ENCODE measurements around the gene MED16.
A peak's percentile ranks its signal among the peaks of the same experiment; 100 is the strongest.
"Not testable (repeated sequence)": the region's sequence is repeated elsewhere in the genome, so short reads cannot be mapped to it uniquely, and the experiment has no call there.

MED16 gene

DNA sequence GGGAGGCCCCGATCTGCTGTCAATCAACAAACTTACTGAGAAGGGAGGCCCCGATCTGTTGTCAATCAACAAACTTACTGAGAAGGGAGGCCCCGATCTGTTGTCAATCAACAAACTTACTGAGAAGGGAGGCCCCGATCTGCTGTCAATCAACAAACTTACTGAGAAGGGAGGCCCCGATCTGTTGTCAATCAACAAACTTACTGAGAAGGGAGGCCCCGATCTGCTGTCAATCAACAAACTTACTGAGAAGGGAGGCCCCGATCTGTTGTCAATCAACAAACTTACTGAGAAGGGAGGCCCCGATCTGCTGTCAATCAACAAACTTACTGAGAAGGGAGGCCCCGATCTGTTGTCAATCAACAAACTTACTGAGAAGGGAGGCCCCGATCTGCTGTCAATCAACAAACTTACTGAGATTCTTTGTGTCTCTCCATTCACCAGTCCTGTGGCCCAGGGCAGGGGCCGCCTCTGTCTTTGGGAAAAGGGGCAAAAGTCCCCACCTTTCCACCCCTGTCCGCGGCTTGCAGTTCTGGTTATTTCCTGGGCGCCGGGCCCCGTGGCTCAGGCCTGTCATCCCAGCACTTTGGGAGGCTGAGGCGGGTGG, 39.3 kb downstream of the MED16 start:
- DNase-seq (ENCODE audit: low spot score): not testable (repeated sequence)

DNA sequence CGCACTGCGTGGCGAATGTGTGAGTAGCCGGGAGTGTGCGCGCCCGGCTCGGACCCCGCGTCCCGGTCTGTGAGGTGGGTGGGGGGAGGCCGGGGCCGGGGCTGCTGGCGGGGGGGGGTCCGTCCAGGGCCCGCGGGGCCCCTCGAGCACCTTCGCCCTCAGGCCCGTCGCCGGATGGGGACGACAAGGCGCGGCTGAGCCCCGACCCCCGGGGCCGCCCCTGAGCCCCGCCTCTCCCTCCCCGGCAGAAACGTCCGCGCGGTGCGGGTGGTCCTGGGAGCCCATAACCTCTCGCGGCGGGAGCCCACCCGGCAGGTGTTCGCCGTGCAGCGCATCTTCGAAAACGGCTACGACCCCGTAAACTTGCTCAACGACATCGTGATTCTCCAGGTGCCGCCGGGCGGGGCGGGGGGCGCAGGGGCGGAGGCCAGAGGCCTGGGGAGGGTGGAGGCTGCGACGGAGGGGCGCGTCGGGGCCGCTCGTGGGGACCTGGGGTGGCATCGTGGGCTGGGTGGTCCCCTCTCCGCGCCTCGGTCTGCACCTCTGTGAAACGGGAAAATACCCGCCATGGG, 39.9 kb downstream of the MED16 start:
- no peak for DNase-seq (ENCODE audit: low spot score)

DNA sequence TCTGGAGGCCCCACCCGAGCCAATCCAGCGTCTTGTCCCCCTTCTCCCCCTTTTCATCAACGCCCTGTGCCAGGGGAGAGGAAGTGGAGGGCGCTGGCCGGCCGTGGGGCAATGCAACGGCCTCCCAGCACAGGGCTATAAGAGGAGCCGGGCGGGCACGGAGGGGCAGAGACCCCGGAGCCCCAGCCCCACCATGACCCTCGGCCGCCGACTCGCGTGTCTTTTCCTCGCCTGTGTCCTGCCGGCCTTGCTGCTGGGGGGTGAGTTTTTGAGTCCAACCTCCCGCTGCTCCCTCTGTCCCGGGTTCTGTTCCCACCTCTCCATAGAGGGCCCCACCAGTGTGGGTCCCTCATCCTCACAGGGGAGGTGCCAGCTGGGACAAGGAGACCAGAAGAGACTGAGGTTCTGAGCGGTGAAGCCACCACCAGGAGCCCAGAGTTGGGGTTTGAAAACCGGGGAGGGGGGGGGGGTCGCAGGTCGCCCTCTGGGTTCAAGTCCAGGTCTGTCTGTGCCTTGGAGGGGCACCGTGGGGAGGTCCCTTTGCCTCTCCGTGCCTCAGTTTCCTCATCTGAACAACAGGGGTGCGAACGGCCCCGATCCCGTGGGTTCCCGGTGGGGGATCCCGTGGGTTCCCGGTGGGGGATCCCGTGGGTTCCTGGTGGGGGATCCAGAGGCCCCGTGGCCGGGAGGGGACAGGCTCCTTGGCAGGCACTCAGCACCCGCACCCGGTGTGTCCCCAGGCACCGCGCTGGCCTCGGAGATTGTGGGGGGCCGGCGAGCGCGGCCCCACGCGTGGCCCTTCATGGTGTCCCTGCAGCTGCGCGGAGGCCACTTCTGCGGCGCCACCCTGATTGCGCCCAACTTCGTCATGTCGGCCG, 40.6 kb downstream of the MED16 start, which contains the start of gene ELANE:
TSS of gene ELANE (plus strand) at position 168 of the 878 bp plus-strand sequence. CDS start at position 194, 26 bp downstream.
- DNase-seq (ENCODE audit: low spot score): no peak

DNA sequence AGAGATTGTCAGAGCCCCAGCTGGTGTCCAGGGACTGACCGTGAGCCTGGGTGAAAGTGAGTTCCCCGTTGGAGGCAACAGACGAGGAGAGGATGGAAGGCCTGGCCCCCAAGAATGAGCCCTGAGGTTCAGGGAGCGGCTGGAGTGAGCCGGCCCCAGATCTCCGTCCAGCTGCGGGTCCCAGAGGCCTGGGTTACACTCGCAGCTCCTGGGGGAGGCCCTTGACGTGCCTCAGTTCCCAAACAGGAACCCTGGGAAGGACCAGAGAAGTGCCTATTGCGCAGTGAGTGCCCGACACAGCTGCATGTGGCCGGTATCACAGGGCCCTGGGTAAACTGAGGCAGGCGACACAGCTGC, 42.0 kb downstream of the MED16 start:
- no peak for DNase-seq (ENCODE audit: low spot score)

DNA sequence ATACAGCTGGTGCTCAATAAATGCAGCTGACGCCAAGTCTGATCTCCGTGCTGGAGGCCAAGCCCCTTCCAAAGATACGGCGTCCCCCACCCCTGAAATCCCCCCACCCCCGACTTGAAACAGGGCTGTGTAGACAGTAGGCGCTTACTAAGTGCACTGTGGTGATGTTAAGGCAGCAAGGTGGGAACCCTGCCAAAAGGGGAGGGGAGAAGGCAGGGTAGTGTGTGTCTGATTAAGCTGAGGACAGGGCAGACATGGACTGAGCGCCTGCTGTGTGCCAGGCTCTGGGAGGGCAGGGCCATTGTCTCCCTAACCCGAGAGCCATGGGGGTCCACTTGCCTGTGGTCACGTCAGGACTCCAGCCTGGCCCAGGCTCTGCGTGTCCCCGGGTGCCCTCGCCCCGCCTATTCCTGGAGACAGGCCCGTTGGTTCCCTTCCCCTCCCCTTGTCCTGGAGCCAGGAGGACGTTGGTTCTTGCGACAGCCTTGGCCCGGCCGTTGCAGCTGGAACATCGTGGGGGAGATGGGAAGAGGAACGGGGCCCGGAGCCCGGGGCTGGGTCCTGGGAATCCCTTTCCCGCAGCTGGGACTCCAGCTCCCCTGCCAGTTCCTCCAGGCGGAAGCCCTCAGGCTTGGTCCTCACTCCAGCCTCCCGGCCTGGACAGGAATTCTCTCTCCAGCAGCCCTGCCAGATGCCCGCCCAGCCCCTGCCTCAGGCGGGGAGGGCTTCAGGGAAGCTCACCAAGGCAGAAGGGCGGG, 42.6 kb downstream of the MED16 start:
- peak; percentile 94 for DNase-seq (ENCODE audit: low spot score)

DNA sequence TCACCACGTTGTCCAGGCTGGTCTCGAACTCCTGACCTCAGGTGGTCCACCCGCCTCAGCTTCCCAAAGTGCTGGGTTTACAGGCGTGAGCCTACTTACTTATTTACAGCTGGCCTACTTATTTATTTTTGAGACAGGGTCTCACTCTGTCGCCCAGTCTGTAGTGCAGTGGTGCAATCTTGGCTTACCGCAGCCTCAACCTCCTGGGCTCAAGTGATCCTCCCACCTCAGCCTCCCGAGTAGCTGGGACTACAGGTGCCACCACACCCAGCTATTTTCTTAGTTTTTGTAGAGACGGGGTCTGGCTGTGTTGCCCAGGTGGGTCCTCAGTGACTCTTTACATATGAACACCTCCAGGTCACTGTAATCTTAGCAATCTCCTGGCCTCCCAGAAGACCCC, 43.8 kb downstream of the MED16 start:
- not testable (repeated sequence) for DNase-seq (ENCODE audit: low spot score)

DNA sequence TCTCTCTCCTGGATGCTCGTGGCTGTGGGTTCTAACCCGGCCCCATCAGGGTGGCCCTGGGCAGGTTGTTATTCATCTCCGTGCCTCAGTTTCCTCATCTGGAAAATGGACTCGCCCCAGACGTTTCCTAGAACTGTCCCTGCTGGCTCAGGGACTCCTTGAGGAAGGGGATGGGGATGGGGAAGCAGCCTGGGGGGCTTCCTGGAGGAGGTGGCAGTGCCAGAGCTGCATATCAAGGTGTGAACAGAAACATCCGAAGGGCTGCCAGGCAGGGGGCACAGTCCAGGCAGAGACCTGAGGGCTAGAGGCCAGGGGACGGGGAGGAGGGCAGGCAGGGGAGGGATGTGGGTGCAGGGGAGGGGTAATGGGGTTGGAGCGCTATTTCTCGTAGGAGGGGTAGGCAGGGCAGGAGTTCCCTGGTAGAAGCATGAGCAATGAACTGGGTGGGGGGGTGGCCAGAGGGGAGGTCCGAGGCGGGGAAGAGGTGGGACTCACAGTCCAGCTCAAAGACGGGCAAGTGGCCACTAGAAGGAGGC, 44.5 kb downstream of the MED16 start:
- DNase-seq (ENCODE audit: low spot score): no peak

DNA sequence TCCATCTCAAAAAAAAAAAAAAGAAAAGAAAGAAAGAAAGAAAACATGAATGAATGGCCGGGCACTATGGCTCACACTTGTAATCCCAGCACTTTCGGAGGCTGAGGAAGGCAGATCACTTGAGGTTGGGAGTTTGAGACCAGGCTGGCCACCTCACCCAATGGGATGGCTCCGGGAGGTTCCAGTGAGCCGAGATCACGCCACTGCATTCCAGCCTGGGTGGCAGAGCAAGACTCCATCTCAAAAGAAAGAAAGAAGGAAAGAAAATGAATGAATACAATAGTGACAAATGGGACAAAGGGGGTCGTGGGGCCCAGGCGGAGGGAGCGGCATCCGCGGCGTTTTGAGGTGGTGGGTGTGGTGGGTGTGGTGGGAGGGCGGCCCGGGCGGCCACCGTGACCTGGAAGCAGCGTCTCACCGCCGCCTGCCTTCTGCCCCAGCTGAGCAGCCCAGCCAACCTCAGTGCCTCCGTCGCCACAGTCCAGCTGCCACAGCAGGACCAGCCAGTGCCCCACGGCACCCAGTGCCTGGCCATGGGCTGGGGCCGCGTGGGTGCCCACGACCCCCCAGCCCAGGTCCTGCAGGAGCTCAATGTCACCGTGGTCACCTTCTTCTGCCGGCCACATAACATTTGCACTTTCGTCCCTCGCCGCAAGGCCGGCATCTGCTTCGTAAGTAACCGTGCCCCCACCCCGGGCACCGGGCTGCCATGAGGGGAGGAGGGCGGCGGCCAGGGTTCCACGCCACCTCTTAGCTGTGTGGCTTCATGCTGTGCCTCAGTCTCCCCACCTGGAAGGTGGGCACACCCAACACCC, 47.1 kb downstream of the MED16 start:
- no peak for DNase-seq (ENCODE audit: low spot score)

DNA sequence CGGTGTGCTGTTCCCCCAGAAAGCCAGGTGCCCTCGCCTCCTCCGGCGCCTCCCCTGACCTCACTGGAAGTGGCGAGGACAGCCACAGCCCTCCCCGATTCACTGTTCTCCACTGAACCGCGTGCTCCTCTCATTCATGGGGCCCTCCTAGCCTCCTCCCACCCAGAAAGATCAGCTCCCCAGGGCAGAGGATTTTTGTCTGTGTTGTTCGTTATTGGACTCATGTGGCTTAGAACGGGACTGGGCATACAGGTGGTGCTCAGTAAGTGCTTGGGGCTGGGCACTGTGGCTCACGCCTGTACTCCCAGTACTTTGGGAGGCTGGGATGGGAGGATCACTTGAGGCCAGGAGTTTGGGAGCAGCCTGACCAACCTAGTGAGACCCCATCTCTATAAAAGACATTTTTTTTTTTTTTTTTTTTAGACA, 48.4 kb downstream of the MED16 start:
- no peak for DNase-seq (ENCODE audit: low spot score)

DNA sequence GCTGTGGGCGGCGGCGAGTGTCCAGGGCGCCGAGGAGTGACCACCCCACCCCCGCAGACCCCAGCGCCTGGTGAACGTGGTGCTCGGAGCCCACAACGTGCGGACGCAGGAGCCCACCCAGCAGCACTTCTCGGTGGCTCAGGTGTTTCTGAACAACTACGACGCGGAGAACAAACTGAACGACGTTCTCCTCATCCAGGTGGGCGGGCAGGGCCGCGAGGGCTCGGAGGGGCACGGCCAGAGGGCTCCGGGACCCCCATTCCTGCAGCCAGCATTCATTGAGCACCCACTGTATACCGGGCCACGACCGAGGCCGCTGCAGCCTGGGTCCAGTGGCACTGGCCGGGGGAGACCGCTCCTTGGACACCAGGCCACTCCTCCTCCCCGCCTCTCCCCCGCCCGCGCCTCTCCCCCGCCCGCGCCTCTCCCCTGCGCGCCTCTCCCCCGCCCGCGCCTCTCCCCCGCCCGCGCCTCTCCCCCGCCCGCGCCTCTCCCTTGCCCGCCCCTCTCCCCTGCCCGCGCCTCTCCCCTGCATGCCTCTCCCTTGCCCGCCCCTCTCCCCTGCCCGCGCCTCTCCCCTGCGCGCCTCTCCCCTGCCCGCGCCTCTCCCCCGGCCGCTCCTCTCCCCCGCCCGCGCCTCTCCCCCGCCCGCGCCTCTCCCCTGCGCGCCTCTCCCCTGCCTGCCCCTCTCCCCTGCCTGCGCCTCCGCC, 49.0 kb downstream of the MED16 start:
- no peak for DNase-seq (ENCODE audit: low spot score)

DNA sequence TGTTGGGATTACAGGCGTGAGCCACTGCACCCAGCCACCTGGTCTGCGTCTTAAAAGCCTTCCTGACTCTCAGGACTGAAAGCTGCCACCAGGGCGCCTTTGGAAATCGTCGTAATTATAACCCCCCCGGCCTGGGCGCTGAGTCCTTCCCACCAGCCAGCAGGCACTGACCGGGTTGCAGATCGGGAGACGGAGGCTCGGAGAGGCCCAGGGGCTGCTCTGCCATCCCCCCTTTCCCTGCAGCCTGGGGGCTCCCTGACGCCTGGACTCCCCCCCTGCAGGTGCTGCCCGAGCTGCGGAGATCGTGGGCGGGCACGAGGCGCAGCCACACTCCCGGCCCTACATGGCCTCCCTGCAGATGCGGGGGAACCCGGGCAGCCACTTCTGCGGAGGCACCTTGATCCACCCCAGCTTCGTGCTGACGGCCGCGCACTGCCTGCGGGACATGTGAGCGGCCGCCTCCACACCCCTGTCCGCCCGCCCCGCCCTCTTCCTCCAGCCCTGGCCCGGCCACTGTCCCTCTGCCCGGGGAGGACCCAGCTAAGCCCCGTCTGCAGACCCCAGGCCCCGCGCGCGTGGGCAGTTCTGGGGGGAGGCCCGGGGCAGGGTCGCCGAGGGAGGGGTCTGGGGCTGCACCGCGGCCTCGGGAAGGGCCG, 49.7 kb downstream of the MED16 start:
- no peak for DNase-seq (ENCODE audit: low spot score)

DNA sequence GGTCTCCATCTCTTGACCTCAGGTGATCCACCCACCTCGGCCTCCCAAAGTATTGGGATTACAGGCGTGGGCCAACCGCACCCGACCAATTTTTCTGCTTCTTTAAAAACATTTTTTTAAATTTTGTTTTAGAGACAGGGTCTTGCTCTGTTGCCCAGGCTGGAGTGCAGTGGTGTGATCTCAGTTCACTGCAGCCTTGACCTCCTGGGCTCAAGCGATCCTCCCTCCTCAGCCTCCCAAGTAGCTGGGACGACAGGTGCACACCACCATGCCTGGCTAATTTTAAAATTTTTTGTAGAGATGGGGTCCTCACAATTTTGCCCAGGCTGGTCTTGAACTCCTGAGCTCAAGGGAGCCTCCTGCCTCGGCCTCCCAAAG, 50.2 kb downstream of the MED16 start:
- DNase-seq (ENCODE audit: low spot score): not testable (repeated sequence)

DNA sequence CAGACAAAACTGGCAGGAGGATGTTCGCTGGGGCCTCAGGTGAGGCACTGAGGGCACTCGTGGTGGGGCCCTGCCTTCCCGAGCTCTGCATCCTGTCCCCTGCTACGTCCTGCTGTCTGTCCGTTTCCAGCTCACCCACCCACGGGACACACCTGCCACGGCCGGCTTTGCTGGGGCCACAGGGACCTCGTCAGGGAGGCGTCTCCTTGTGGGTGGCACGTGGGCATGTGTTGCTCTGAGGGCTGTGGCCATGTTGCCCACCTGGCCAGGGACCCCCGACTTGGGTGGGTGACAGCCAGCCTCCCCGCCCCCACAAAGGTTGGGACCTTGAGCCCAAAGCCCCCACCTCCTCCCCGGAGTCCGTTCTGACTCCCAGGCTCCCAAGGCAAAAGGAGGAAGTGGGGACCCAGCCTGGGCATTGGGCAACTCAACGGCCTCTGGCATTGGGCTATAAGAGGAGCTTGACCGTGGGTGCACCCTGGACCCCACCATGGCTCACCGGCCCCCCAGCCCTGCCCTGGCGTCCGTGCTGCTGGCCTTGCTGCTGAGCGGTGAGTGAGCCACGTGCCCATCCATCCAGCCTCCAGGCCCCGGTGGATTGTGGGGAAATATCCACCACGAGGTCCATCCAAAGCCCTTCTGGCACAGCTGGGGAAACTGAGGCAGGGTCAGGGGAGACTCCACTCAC, 52.3 kb downstream of the MED16 start, which contains the start of gene PRTN3:
TSS of gene PRTN3 (plus strand) at position 481 of the 688 bp plus-strand sequence. CDS start at position 491, 10 bp downstream.
- no peak for DNase-seq (ENCODE audit: low spot score)

DNA sequence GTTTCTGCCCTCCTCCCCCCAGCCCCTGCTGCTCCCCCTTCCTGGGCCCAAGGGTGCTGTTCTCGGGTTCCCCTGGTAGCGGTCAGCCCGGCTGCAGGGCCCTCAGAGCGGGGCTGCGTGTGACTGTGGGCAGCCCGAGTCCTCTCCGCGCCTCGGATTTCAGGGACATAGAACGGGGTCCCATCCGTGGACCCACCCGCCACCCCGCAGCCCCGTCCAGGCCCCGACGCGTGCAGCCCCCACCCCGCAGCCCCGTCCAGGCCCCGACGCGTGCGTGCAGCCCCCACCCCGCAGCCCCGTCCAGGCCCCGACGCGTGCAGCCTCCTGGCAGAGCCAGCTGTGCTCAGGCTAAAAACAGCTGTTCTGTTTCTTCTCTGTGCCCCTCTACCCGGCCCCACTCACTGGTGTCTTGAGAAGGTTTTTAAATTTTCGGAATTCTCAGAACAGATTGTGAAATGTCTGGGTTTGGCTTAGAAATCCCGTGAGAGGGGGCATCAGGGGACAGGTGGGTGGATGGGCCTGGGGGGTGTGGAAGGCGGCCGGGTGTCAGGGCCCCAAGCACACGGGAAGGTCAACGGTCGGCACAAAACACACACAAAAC, 57.7 kb downstream of the MED16 start:
- no peak for DNase-seq (ENCODE audit: low spot score)

DNA sequence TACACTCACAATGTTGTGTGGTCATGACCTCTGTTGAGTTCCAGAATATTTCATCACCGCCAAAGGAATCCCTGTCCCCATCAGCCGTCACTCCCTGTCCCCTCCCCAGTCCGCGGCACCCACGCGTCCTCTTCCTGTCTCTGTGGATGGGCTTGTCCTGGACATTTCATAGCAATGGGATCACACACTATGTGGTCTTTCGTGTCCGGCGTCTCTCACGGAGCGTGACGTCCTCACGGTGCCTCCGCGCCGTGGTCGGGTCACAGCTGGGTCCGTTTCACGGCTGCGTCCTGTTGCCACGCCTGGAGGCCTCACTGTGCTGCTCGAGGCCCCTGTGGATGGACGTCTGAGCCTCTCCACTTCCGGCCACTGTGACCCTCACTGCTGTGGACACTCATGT, 58.8 kb downstream of the MED16 start:
- no peak for DNase-seq (ENCODE audit: low spot score)

DNA sequence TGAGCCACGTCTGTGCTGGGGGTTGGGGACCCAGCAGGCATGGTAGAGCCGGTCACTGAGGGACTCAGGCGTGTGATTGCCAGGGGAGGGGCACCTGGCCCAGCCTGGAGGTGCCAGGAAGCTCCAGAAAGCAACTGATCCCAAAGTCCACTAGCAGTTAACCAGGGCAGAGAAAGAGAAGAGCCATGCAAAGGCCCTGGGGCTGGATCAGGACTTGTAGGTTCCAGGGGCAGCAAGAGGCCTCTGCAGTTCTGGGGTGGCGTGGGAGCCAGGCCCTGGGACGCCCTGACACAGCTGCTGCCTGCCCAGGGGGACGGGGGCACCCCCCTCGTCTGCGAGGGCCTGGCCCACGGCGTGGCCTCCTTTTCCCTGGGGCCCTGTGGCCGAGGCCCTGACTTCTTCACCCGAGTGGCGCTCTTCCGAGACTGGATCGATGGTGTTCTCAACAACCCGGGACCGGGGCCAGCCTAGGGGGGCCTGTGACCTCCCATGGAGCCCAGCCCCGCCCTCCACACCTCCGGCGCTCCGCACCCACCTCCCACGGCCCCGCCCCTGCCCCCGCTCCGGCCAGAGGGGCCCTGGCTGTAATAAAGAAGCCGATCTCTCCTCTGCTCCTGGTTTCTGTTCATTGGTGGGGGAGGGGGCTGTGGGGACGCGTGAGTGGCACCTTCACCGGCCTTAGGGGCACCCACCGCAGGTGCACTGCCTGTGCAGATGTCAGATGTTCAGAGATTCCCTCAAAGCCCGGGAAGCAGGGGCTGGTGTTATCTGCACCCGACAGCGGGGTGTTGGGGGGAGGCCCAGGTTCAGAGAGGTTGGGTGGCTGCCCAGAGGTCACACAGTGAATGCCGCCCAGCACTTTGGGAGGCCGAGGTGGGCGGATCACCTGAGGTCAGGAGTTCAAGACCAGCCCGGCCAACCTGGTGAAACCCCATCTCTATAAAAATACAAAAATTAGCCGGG, 61.3 kb downstream of the MED16 start:
- no peak for DNase-seq (ENCODE audit: low spot score)

DNA sequence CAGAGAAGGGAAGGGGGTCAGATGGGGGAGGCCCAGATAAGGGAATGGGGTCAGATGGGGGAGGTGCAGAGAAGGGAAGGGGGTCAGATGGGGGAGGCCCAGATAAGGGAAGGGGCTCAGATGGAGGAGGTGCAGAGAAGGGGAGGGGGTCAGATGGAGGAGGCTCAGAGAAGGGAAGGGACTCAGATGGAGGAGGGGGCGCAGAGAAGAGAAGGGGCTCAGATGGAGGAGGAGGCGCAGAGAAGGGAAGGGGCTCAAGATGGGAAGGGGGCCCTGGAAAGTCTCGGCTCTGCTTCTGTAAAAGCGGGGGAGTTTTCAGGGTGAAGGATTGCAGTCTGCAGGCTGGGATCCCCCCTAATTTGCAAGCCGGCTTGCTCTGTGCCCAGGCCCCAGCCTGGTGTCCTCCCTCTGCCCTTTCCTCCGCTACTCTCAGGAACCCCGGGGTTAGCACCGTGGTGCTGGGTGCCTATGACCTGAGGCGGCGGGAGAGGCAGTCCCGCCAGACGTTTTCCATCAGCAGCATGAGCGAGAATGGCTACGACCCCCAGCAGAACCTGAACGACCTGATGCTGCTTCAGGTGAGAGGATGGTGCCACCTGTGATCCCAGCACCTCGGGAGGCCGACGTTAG, 63.7 kb downstream of the MED16 start:
- DNase-seq (ENCODE audit: low spot score): no peak
